RPMI7951 (cell line): ENCODE data around the gene PHF12. TPM values are rescaled to one million over a fixed set of nuclear protein-coding genes. Genes with fewer than 3 reads are reported as not detected.
"Not testable (repeated sequence)": the region's sequence is repeated elsewhere in the genome, so short reads cannot be mapped to it uniquely, and the experiment has no call there.

Experiments used
- DNase-seq: peaks from one replicate; pipeline ENCODE4 v3.0.0-alpha.2; 2012; ENCODE audit warnings: low read depth
- total RNA-seq: library from RNA; depleted of rRNA; stranded (reverse); fragments of >200 nt; shearing (Covaris generic); gene quantifications from 2 replicates; pipeline ENCODE4 v1.2.3, GENCODE V29; 2014

Gene PHF12
- total RNA-seq, 1 experiment from 2014 or later: 18.0 TPM

- DNase-seq: not testable (repeated sequence)
Measured at GRCh38 chr17:28934508-28934907, 16.8 kb downstream of the PHF12 start.

GRCh38 chr17:28929787-28930186 is 21.5 kb downstream of the PHF12 start:
- DNase-seq: no peak

GRCh38 chr17:28928061-28928460 is 23.3 kb downstream of the PHF12 start:
- peak; percentile 45 for DNase-seq

GRCh38 chr17:28926786-28927185 is 24.5 kb downstream of the PHF12 start:
- peak; percentile 5 for DNase-seq

- DNase-seq: peak; percentile 17
Measured at GRCh38 chr17:28926366-28926765, 25.0 kb downstream of the PHF12 start.

GRCh38 chr17:28925912-28926365 is 25.4 kb downstream of the PHF12 start:
- DNase-seq: peak; percentile 78

GRCh38 chr17:28920201-28920600 is 31.1 kb downstream of the PHF12 start:
- DNase-seq: no peak

GRCh38 chr17:28918295-28918694 is 33.0 kb downstream of the PHF12 start:
- no peak for DNase-seq

- no peak for DNase-seq
Measured at GRCh38 chr17:28917465-28917864, 33.9 kb downstream of the PHF12 start.

GRCh38 chr17:28917029-28917428 is 34.3 kb downstream of the PHF12 start:
- no peak for DNase-seq

GRCh38 chr17:28916302-28916934 is 34.9 kb downstream of the PHF12 start:
- DNase-seq: peak; percentile 25

GRCh38 chr17:28912938-28913333 is 38.4 kb downstream of the PHF12 start:
- DNase-seq: no peak

- no peak for DNase-seq
Measured at GRCh38 chr17:28912281-28912937, 38.9 kb downstream of the PHF12 start.

- DNase-seq: no peak
Measured at GRCh38 chr17:28911411-28912045, 39.8 kb downstream of the PHF12 start.

- no peak for DNase-seq
Measured at GRCh38 chr17:28910534-28910933, 40.8 kb downstream of the PHF12 start.

- peak; percentile 75 for DNase-seq
Measured at GRCh38 chr17:28908640-28909167, 42.6 kb downstream of the PHF12 start.

- DNase-seq: no peak
Measured at GRCh38 chr17:28907709-28908475, 43.4 kb downstream of the PHF12 start.

GRCh38 chr17:28906706-28907438 is 44.4 kb downstream of the PHF12 start:
- no peak for DNase-seq

- no peak for DNase-seq
Measured at GRCh38 chr17:28906276-28906675, 45.0 kb downstream of the PHF12 start.

- DNase-seq: no peak
Measured at GRCh38 chr17:28904800-28905199, 46.5 kb downstream of the PHF12 start.

- DNase-seq: not testable (repeated sequence)
Measured at GRCh38 chr17:28903546-28903841, 47.8 kb downstream of the PHF12 start.
